Measurements from ENCODE around the gene MLH1. TPM values are rescaled to one million over a fixed set of nuclear protein-coding genes. Genes with fewer than 3 reads are reported as not detected.

The MLH1 gene
- total RNA-seq, 4 donors from 2014 or later: 19.4 to 38.0 (median 27.8) TPM

DNA sequence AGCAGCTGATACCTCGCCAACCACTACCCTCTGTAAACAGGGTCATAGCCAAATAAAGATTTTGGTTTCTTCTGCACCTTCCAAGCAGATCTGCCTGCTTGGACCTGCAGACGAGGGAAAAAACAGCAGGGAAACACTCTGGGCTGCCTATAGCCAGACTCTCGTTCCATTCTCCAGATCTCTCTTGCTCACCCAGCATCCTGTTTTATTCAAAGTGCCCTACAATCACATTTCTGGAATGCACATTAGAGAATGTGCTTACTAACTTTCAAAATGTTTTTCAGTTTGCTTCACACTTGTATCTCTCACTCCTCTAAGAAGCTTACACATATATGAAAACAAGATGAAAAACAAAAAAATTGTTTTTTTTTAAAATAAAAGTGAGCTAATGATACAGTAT, 71.4 kb downstream of the MLH1 start:
- 94 to 95% methylated on average over 2 to 3 of the region's 3 CpGs for WGBS, 2 donors (ENCODE audit: low coverage in 1 of 2)
- H3K36me3 ChIP-seq: peaks cover 0 to 46% (median 13%) of the 10 kb centered on the region in 4 donors
- no peak for DNase-seq
- no peaks in the 10 kb centered on the region for H3K27me3 ChIP-seq
- TF ChIP-seq POLR2A (IDR thresholded peaks at IDR 0.05) (no peak), POLR2AphosphoS5 (IDR thresholded peaks at IDR 0.05) (no peak), EP300 (IDR thresholded peaks at IDR 0.05; ENCODE audit: low read depth) (no peak)
- TF ChIP-seq, protein P1, sequence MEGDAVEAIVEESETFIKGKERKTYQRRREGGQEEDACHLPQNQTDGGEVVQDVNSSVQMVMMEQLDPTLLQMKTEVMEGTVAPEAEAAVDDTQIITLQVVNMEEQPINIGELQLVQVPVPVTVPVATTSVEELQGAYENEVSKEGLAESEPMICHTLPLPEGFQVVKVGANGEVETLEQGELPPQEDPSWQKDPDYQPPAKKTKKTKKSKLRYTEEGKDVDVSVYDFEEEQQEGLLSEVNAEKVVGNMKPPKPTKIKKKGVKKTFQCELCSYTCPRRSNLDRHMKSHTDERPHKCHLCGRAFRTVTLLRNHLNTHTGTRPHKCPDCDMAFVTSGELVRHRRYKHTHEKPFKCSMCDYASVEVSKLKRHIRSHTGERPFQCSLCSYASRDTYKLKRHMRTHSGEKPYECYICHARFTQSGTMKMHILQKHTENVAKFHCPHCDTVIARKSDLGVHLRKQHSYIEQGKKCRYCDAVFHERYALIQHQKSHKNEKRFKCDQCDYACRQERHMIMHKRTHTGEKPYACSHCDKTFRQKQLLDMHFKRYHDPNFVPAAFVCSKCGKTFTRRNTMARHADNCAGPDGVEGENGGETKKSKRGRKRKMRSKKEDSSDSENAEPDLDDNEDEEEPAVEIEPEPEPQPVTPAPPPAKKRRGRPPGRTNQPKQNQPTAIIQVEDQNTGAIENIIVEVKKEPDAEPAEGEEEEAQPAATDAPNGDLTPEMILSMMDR (IDR thresholded peaks at IDR 0.05): no peak
- in situ Hi-C loops (cut with MboI; ENCODE audit: low pct_ligation_motif_present in 1 of 4, low pct_unique_long_range_greater_than_20kb in 1 of 4, low sequenced_read_pairs in 3 of 4) (no loop called here), intact Hi-C loops (cut with DNase I; ENCODE audit: low total_unique reads) (no loop called here)
- no peaks in the 10 kb centered on the region for H3K4me1 ChIP-seq
- no peak overlapping the region for H3K27ac ChIP-seq
- H3K4me3 ChIP-seq: no peak overlapping the region
- no peaks in the 10 kb centered on the region for H3K9me3 ChIP-seq

DNA sequence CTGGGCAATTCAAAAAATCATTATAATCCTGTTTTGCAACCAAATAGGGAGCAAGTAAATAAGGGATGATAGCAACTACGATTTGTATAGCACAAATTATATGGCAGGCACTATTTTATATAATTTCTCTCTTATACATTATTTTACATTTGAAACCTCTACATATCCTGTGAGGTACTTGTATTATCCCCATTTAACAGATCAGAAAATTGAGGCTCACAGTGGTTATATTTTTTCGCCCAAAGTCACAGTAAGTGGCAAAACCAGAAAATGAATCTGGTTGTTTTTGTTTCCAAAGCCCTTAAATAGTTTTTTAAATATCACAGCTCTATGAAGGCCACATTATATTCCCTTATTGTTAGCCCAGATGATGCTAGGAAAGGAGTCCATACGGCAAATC, 74.3 kb downstream of the MLH1 start:
- no peak overlapping the region for H3K4me3 ChIP-seq
- no peak for DNase-seq
- in situ Hi-C loops (cut with MboI; ENCODE audit: low pct_ligation_motif_present in 1 of 4, low pct_unique_long_range_greater_than_20kb in 1 of 4, low sequenced_read_pairs in 3 of 4) (no loop called here), intact Hi-C loops (cut with DNase I; ENCODE audit: low total_unique reads) (no loop called here)
- peaks cover 0 to 47% (median 8%) of the 10 kb centered on the region in 4 donors for H3K36me3 ChIP-seq
- peaks cover 0 to under 1% (median under 1%) of the 10 kb centered on the region in 4 donors for H3K4me1 ChIP-seq
- WGBS, 2 donors (ENCODE audit: low coverage in 1 of 2): 93 to 97% methylated on average over 3 of the region's 3 CpGs
- no peak for TF ChIP-seq POLR2AphosphoS5 (IDR thresholded peaks at IDR 0.05)
- no peak for TF ChIP-seq POLR2A (IDR thresholded peaks at IDR 0.05)
- no peak for TF ChIP-seq EP300 (IDR thresholded peaks at IDR 0.05; ENCODE audit: low read depth)
- TF ChIP-seq, protein P1 (IDR thresholded peaks at IDR 0.05): no peak
- H3K27ac ChIP-seq: no peak overlapping the region
- no peaks in the 10 kb centered on the region for H3K27me3 ChIP-seq
- H3K9me3 ChIP-seq: no peaks in the 10 kb centered on the region

DNA sequence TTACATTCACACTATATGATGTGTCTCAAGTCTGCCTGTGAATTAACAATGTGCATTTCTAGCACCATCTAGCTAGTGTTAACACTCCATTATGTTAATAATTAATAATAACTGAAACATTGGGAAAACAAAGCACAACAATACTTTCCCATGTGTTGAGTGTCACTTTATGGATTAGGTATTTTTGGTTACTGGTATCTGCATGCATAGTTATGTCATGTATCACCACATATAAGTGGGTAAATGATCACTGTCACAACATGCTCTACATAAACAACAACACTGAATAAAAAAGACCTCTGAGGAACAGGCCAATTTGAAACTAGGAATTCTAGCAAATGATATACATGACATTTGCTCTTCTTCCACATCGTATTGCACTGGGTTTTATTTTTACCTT, 74.7 kb downstream of the MLH1 start:
- Histone ChIP-seq H3K4me1 (peaks cover 0 to 5% (median 3%) of the 10 kb centered on the region in 4 donors), H3K27me3 (no peaks in the 10 kb centered on the region), H3K27ac (no peak overlapping the region), H3K9me3 (no peaks in the 10 kb centered on the region), H3K36me3 (peaks cover 0 to 43% (median 6%) of the 10 kb centered on the region in 4 donors), H3K4me3 (no peak overlapping the region)
- no peak for DNase-seq
- in situ Hi-C loops (cut with MboI; ENCODE audit: low pct_ligation_motif_present in 1 of 4, low pct_unique_long_range_greater_than_20kb in 1 of 4, low sequenced_read_pairs in 3 of 4): no loop called here
- 95 to 100% methylated on average over 1 of the region's 1 CpG for WGBS, 2 donors (ENCODE audit: low coverage in 1 of 2)
- TF ChIP-seq EP300 (IDR thresholded peaks at IDR 0.05; ENCODE audit: low read depth): no peak
- intact Hi-C loops (cut with DNase I; ENCODE audit: low total_unique reads): no loop called here

DNA sequence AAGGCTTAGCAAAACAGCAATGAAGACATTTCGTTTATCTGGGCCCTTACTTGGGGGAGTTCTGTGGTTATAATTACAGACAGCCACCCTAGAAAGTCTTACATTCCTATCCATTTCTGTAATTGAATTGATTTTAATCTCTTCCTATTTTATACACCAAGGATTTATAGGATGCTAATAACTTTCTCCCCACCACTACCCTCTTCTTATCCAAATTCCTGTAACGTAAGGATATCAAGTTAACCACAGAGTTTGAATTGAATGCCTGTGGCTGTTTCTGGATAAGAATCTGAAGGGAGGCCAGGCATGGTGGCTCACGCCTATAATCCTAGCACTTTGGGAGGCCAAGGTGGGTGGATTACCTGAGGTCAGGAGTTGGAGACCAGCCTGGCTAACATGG, 78.6 kb downstream of the MLH1 start:
- no peak for DNase-seq
- H3K27me3 ChIP-seq: no peaks in the 10 kb centered on the region
- peaks cover 0 to 14% (median 3%) of the 10 kb centered on the region in 4 donors for H3K4me1 ChIP-seq
- TF ChIP-seq POLR2AphosphoS5 (IDR thresholded peaks at IDR 0.05): no peak
- in situ Hi-C loops (cut with MboI; ENCODE audit: low pct_ligation_motif_present in 1 of 4, low pct_unique_long_range_greater_than_20kb in 1 of 4, low sequenced_read_pairs in 3 of 4) (no loop called here), intact Hi-C loops (cut with DNase I; ENCODE audit: low total_unique reads) (no loop called here)
- H3K27ac ChIP-seq: no peak overlapping the region
- WGBS, 2 donors (ENCODE audit: low coverage in 1 of 2): 57 to 98% methylated on average over 1 to 3 of the region's 3 CpGs
- H3K36me3 ChIP-seq: peaks cover 0 to 48% (median 0%) of the 10 kb centered on the region in 4 donors
- H3K4me3 ChIP-seq: no peak overlapping the region
- no peaks in the 10 kb centered on the region for H3K9me3 ChIP-seq

DNA sequence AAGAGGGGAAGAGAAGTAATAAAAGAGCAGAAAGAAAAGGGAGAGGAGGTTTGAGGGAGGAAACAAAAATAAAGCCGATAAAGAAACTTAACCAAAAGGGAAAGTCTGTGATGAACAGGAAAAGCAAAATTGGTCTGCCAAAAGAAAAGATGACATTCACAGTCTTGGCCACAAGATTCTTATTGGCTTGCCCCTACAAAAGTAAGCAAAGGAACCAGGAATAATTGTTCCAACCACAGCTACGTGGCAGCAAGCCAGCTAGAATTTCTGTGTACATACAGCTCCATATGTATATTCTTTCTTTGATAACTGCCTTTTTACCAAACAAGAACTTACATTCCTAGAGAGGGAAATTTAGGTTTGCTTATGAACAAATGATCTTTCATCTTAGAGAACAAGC, 79.6 kb downstream of the MLH1 start:
- 15 to 21% methylated on average over 2 of the region's 2 CpGs for WGBS, 2 donors (ENCODE audit: low coverage in 1 of 2)
- DNase-seq: peak; percentile 32
- in situ Hi-C loops (cut with MboI; ENCODE audit: low pct_ligation_motif_present in 1 of 4, low pct_unique_long_range_greater_than_20kb in 1 of 4, low sequenced_read_pairs in 3 of 4) (no loop called here), intact Hi-C loops (cut with DNase I; ENCODE audit: low total_unique reads) (no loop called here)
- H3K9me3 ChIP-seq: no peaks in the 10 kb centered on the region
- H3K4me3 ChIP-seq: no peak overlapping the region
- no peak overlapping the region for H3K27ac ChIP-seq
- H3K36me3 ChIP-seq: peaks cover 0 to 50% (median 0%) of the 10 kb centered on the region in 4 donors
- TF ChIP-seq POLR2AphosphoS5 (IDR thresholded peaks at IDR 0.05) (no peak), EP300 (IDR thresholded peaks at IDR 0.05; ENCODE audit: low read depth) (no peak), POLR2A (IDR thresholded peaks at IDR 0.05) (no peak)
- TF ChIP-seq, protein P1 (IDR thresholded peaks at IDR 0.05): no peak
- no peaks in the 10 kb centered on the region for H3K27me3 ChIP-seq
- peaks cover 0 to 14% (median 3%) of the 10 kb centered on the region in 4 donors for H3K4me1 ChIP-seq

Measured in transverse colon (tissue), 4 donors.